Measurements from ENCODE around the gene SPEG.

GRCh38 chr2:219452361-219453317 is 18.0 kb downstream of the SPEG start:
- TF ChIP-seq POLR2AphosphoS5 (IDR thresholded peaks at IDR 0.05; ENCODE audit: low read depth), result no peak
- TF ChIP-seq, protein P1, sequence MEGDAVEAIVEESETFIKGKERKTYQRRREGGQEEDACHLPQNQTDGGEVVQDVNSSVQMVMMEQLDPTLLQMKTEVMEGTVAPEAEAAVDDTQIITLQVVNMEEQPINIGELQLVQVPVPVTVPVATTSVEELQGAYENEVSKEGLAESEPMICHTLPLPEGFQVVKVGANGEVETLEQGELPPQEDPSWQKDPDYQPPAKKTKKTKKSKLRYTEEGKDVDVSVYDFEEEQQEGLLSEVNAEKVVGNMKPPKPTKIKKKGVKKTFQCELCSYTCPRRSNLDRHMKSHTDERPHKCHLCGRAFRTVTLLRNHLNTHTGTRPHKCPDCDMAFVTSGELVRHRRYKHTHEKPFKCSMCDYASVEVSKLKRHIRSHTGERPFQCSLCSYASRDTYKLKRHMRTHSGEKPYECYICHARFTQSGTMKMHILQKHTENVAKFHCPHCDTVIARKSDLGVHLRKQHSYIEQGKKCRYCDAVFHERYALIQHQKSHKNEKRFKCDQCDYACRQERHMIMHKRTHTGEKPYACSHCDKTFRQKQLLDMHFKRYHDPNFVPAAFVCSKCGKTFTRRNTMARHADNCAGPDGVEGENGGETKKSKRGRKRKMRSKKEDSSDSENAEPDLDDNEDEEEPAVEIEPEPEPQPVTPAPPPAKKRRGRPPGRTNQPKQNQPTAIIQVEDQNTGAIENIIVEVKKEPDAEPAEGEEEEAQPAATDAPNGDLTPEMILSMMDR (IDR thresholded peaks at IDR 0.05; ENCODE audit: insufficient read depth, low read length), result no peak
- TF ChIP-seq SPI1 (IDR thresholded peaks at IDR 0.05; ENCODE audit: borderline replicate concordance, low read depth), result no peak
- TF ChIP-seq, protein P2, sequence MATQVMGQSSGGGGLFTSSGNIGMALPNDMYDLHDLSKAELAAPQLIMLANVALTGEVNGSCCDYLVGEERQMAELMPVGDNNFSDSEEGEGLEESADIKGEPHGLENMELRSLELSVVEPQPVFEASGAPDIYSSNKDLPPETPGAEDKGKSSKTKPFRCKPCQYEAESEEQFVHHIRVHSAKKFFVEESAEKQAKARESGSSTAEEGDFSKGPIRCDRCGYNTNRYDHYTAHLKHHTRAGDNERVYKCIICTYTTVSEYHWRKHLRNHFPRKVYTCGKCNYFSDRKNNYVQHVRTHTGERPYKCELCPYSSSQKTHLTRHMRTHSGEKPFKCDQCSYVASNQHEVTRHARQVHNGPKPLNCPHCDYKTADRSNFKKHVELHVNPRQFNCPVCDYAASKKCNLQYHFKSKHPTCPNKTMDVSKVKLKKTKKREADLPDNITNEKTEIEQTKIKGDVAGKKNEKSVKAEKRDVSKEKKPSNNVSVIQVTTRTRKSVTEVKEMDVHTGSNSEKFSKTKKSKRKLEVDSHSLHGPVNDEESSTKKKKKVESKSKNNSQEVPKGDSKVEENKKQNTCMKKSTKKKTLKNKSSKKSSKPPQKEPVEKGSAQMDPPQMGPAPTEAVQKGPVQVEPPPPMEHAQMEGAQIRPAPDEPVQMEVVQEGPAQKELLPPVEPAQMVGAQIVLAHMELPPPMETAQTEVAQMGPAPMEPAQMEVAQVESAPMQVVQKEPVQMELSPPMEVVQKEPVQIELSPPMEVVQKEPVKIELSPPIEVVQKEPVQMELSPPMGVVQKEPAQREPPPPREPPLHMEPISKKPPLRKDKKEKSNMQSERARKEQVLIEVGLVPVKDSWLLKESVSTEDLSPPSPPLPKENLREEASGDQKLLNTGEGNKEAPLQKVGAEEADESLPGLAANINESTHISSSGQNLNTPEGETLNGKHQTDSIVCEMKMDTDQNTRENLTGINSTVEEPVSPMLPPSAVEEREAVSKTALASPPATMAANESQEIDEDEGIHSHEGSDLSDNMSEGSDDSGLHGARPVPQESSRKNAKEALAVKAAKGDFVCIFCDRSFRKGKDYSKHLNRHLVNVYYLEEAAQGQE (IDR thresholded peaks at IDR 0.05; ENCODE audit: insufficient replicate concordance, low read depth), result no peak
- no peak for TF ChIP-seq GABPA (IDR thresholded peaks at IDR 0.05; ENCODE audit: low read depth)
